GM12875 (cell line): ENCODE data around the gene THSD4.

ENCODE experiments used
- H3K4me3 ChIP-seq: one replicate; pipeline ENCODE4 v1.5.1; 2011; ENCODE audit warnings: low read depth, low read length, control low read depth
- TF ChIP-seq, protein P1 (sequence below): IDR thresholded peaks from 2 replicates; pipeline ENCODE4 v1.5.1; 2011; ENCODE audit warnings: low read depth, mild to moderate bottlenecking, control low read depth, inconsistent platforms, low read length, moderate library complexity, borderline replicate concordance; ENCODE audit not compliant: insufficient read depth

Gene THSD4

DNA sequence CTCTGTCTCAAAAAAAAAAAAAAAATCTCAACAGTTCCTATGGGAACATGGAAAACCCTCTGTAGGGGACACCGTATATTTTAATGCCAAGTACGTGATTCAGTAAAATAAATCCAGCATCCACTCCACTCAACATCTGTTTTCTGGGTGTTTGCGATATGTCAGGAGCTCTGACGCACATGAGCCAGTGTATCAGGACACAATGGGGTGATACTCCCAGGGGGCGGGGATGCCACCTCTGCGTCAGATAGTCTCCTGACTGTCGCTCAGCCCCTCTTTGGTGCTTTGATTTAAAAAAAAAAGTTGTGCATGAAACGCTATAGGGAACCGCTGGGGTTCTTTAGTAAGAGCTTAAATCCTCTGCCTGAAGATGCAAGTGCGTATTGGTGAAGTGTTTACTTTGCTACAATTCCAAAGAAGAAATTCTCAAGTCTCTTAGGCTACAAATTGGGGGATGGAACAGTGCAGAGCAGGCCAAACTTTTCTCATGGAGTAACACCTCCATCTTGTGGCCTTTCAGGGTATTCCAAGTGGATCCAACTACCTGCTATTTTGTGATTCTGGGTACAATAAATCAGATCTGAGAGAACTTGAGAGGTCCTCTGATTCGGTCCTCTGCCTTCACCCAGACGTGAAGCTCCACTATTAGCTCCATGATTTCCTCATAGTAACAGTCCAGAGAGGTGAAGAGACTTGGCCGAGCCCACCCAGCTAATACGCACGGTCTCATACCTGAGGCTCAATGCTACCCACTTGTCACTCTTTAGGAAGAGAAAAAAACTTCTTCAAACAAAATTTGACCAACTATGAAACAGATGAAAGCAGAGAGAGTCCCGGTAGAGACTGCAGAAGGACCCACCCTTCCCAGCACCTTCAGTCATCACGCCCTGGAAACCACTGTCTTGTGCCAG is 685.8 kb downstream of the THSD4 start:
- TF ChIP-seq, protein P1, sequence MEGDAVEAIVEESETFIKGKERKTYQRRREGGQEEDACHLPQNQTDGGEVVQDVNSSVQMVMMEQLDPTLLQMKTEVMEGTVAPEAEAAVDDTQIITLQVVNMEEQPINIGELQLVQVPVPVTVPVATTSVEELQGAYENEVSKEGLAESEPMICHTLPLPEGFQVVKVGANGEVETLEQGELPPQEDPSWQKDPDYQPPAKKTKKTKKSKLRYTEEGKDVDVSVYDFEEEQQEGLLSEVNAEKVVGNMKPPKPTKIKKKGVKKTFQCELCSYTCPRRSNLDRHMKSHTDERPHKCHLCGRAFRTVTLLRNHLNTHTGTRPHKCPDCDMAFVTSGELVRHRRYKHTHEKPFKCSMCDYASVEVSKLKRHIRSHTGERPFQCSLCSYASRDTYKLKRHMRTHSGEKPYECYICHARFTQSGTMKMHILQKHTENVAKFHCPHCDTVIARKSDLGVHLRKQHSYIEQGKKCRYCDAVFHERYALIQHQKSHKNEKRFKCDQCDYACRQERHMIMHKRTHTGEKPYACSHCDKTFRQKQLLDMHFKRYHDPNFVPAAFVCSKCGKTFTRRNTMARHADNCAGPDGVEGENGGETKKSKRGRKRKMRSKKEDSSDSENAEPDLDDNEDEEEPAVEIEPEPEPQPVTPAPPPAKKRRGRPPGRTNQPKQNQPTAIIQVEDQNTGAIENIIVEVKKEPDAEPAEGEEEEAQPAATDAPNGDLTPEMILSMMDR: peak; percentile 56; the same call in 1 of the 2 replicates
- H3K4me3 ChIP-seq: no peak overlapping the region

DNA sequence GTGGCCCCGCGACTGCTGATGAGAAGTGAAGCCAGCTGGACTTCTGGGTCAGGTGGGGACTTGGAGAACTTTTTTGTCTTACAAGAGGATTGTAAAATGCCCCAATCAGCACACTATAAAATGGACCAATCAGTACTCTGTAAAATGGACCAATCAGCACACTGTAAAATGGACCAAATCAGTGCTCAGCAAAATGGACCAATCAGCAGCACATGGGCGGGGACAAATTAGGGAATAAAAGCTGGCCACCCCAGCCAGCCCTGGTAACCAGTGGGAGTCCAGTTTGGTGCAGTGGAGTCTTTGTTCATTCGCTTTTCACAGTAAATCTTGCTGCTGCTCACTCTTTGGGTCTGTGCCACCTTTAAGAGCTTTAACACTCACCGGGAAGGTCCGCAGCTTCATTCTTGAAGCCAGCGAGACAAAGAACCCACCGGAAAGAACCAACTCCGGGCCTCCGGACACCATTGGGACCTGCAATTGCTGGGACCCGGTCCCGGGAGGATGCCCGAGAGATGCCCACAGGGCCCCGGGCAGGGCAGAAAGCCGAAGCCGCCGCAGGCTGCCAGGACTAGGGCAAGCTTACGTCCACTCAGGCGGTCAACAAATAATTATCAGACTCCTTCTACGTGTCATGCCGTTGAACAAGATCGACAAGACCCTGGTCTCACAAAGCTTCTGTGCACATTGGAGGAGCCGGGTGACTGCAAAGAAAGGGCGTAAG is 686.8 kb downstream of the THSD4 start:
- TF ChIP-seq, protein P1: no peak
- no peak overlapping the region for H3K4me3 ChIP-seq

DNA sequence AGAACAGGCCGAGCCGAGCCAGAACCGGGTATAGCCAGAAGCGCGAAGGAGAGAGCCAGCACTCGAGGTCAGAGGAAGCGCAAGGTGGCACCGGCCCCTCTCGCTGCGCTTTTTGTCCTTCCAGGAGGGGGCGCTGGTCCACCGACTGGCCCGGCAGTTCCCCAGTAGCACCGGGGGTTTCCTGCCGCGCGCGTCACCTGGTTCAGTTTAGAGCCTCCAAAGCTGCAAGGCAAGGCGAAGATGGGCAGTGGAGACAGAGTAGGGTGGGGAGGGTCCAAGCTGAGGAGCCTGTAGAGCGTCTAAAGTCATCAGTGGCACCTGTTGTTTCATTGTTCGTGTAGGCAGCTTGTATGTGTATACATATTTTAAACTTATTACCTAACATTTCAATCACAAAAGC is 687.5 kb downstream of the THSD4 start:
- TF ChIP-seq, protein P1: peak; percentile 57

GRCh38 chr15:71804226-71804625 is 689.0 kb downstream of the THSD4 start:
- TF ChIP-seq, protein P1: no peak
- no peak overlapping the region for H3K4me3 ChIP-seq

More for the DNA sequence above, 687.5 kb downstream of the THSD4 start:
- no peak overlapping the region for H3K4me3 ChIP-seq

DNA sequence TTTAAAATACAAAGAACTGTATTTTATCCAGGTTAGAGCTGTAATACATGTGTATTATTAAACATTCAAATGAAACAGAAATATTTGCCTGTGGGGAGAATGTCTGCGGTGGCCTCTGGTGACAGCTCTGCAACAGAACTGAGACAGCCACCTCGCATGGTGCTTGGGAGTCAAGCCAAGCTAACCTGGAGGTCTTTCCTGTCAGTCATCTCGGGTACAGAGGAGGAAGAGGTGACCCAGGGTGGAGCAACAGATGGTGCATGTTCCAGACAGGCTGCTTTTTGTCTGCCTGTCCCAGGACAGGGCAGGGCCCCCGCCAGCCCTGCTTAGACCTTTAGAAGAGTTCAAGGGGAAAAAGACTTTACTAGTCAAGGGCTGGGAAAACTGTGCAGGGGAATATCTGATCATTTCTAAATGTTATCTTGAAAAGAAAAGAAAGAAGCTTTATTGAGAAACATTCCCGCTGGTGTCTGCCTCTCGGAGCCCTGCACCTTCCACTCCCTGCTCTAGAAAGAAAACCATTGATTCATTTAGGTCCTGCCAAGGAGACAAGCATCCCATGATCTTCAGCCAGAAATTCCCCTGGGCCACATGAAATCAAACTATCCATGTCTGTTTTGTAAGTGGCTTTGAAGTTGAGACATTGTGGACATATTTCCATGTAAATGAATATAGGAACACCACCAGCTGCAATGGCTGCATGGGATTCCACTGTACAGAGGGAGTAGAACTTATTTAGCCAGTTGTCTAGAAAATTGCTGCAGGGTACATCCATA is 689.6 kb downstream of the THSD4 start:
- TF ChIP-seq, protein P1: no peak
- H3K4me3 ChIP-seq: no peak overlapping the region

DNA sequence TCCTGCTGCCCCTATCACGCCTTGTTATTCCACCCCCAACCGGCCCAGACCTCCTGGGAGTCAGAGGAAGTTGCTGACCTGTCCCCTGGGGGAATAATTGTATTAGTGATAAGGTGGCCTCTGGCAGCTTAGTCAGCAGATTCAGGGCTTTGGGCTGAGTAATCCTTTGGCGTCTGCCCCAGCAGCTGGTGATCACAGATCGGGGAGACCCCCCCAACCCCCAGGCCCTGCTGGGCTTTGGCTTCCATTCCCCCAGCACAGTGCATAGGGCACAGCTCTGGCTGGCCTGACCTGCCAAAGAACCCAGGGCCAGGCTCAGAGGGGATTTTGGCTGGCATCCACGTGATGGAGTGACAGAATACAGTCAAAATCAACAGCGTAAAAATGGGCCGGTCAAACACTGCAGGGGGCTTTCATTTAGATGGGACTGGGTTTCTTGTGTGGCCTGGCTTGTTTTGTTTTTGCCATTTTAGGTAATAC is 691.2 kb downstream of the THSD4 start:
- H3K4me3 ChIP-seq: no peak overlapping the region
- TF ChIP-seq, protein P1: no peak
